ENCODE results near the gene GNB1L.

The GNB1L gene

GRCh38 chr22:19880786-19881569, 26.3 kb upstream of the GNB1L start:
- peaks cover 0 to 3% of the 10 kb centered on the region in 2 donors for H3K4me1 ChIP-seq (ENCODE audit: control insufficient read depth in 1 of 2, insufficient read depth in 2 of 2, low read length in 2 of 2)

GRCh38 chr22:19879992-19880785, 25.5 kb upstream of the GNB1L start:
- Histone ChIP-seq H3K36me3 (ENCODE audit: control insufficient read depth in 1 of 2, insufficient read depth in 2 of 2, low read length in 2 of 2) (peaks cover 0 to 3% of the 10 kb centered on the region in 2 donors), H3K9ac (ENCODE audit: low read depth in 1 of 2, low read length in 2 of 2) (no peak overlapping the region), H3K27me3 (ENCODE audit: control insufficient read depth in 1 of 2, insufficient read depth in 2 of 2, low read length in 2 of 2) (no peaks in the 10 kb centered on the region), H3K4me3 (ENCODE audit: low read depth in 1 of 2, low read length in 2 of 2) (no peak overlapping the region), H3K27ac (ENCODE audit: low read depth, low read length) (no peak overlapping the region), H3K9me3 (ENCODE audit: control insufficient read depth in 1 of 2, low read length in 2 of 2) (no peaks in the 10 kb centered on the region), H3K4me1 (ENCODE audit: control insufficient read depth in 1 of 2, insufficient read depth in 2 of 2, low read length in 2 of 2) (peaks cover 0 to 3% of the 10 kb centered on the region in 2 donors)

More at GRCh38 chr22:19880786-19881569, 26.3 kb upstream of the GNB1L start:
- Histone ChIP-seq H3K36me3 (ENCODE audit: control insufficient read depth in 1 of 2, insufficient read depth in 2 of 2, low read length in 2 of 2) (peaks cover 0 to 3% of the 10 kb centered on the region in 2 donors), H3K9ac (ENCODE audit: low read depth in 1 of 2, low read length in 2 of 2) (no peak overlapping the region), H3K27ac (ENCODE audit: low read depth, low read length) (no peak overlapping the region), H3K9me3 (ENCODE audit: control insufficient read depth in 1 of 2, low read length in 2 of 2) (no peaks in the 10 kb centered on the region), H3K27me3 (ENCODE audit: control insufficient read depth in 1 of 2, insufficient read depth in 2 of 2, low read length in 2 of 2) (no peaks in the 10 kb centered on the region), H3K4me3 (ENCODE audit: low read depth in 1 of 2, low read length in 2 of 2) (no peak overlapping the region)

DNA sequence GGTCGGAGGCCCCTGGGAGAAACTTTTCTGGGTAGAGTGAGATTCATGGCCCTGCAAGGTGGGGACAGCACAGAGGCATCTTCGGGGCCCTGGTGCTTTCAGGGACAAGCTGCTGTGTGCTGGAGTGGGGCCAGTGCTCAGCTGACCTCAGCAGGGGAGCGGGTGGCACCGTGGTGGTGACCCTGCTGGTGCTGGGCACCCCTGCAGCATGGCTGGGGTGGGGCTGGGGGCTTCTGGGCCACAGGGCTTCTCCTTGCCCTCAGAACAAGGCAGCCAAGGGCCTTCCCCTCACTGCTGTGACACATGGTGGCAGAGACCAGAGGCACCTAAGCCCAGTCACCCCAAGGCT, 24.9 kb upstream of the GNB1L start:
- H3K27ac ChIP-seq (ENCODE audit: low read depth, low read length) = no peak overlapping the region
- H3K4me3 ChIP-seq (ENCODE audit: low read depth in 1 of 2, low read length in 2 of 2) = no peak overlapping the region
- peaks cover 0 to 3% of the 10 kb centered on the region in 2 donors for H3K36me3 ChIP-seq (ENCODE audit: control insufficient read depth in 1 of 2, insufficient read depth in 2 of 2, low read length in 2 of 2)

GRCh38 chr22:19879246-19879570, 24.5 kb upstream of the GNB1L start:
- H3K4me3 ChIP-seq (ENCODE audit: low read depth in 1 of 2, low read length in 2 of 2) = no peak overlapping the region
- H3K9me3 ChIP-seq (ENCODE audit: control insufficient read depth in 1 of 2, low read length in 2 of 2) = no peaks in the 10 kb centered on the region
- peaks cover 0 to 3% of the 10 kb centered on the region in 2 donors for H3K36me3 ChIP-seq (ENCODE audit: control insufficient read depth in 1 of 2, insufficient read depth in 2 of 2, low read length in 2 of 2)
- no peak overlapping the region for H3K27ac ChIP-seq (ENCODE audit: low read depth, low read length)
- peaks cover 5 to 9% of the 10 kb centered on the region in 2 donors for H3K4me1 ChIP-seq (ENCODE audit: control insufficient read depth in 1 of 2, insufficient read depth in 2 of 2, low read length in 2 of 2)
- no peaks in the 10 kb centered on the region for H3K27me3 ChIP-seq (ENCODE audit: control insufficient read depth in 1 of 2, insufficient read depth in 2 of 2, low read length in 2 of 2)
- no peak overlapping the region for H3K9ac ChIP-seq (ENCODE audit: low read depth in 1 of 2, low read length in 2 of 2)

More for the DNA sequence above, 24.9 kb upstream of the GNB1L start:
- Histone ChIP-seq H3K9ac (ENCODE audit: low read depth in 1 of 2, low read length in 2 of 2) (no peak overlapping the region), H3K4me1 (ENCODE audit: control insufficient read depth in 1 of 2, insufficient read depth in 2 of 2, low read length in 2 of 2) (peaks cover 3 to 5% of the 10 kb centered on the region in 2 donors), H3K27me3 (ENCODE audit: control insufficient read depth in 1 of 2, insufficient read depth in 2 of 2, low read length in 2 of 2) (no peaks in the 10 kb centered on the region), H3K9me3 (ENCODE audit: control insufficient read depth in 1 of 2, low read length in 2 of 2) (no peaks in the 10 kb centered on the region)

- H3K9ac ChIP-seq (ENCODE audit: low read depth in 1 of 2, low read length in 2 of 2) = no peak overlapping the region
- H3K27ac ChIP-seq (ENCODE audit: low read depth, low read length) = no peak overlapping the region
- H3K9me3 ChIP-seq (ENCODE audit: control insufficient read depth in 1 of 2, low read length in 2 of 2) = no peaks in the 10 kb centered on the region
- peaks cover 11 to 14% of the 10 kb centered on the region in 2 donors for H3K4me1 ChIP-seq (ENCODE audit: control insufficient read depth in 1 of 2, insufficient read depth in 2 of 2, low read length in 2 of 2)
- H3K4me3 ChIP-seq (ENCODE audit: low read depth in 1 of 2, low read length in 2 of 2) = no peak overlapping the region
- H3K27me3 ChIP-seq (ENCODE audit: control insufficient read depth in 1 of 2, insufficient read depth in 2 of 2, low read length in 2 of 2) = no peaks in the 10 kb centered on the region
- H3K36me3 ChIP-seq (ENCODE audit: control insufficient read depth in 1 of 2, insufficient read depth in 2 of 2, low read length in 2 of 2) = peaks cover 0 to 3% of the 10 kb centered on the region in 2 donors
Measured at GRCh38 chr22:19878461-19879245, 24.0 kb upstream of the GNB1L start.

DNA sequence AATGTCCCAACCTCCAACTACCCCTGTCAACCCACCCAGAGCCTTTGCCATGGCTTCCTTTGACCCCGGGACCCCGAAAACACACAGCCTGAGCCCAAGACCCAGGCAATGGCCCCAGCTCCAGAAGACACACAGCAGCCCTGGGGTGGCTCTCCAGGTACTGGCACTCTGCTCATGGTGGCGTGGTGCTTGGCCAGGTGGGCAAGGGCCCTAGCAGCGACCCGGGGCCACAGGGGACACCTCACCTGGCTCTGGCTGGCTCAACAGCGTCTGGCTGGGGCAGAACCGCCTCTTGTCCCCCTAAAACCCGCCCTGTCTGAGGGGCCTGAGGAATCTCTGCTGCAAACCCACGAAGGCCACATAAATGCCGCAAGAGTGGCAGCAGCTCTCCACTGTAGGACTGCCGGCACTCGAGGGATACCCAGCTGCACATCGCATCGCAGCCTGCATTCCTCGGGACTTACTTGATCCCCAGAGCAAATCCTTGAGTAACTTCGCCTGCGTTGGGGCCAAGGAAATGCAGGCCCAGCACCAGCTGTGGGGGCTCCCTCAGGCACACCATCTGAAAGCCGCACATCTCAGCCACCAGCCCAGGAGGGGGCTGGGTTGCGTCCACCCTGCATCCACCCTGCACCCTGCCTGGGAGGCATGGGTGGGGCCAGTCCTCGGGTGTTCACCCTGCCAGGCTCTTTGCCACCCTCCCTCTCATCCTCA, 23.1 kb upstream of the GNB1L start:
- Histone ChIP-seq H3K36me3 (ENCODE audit: control insufficient read depth in 1 of 2, insufficient read depth in 2 of 2, low read length in 2 of 2) (peaks cover 0 to 3% of the 10 kb centered on the region in 2 donors), H3K4me3 (ENCODE audit: low read depth in 1 of 2, low read length in 2 of 2) (no peak overlapping the region), H3K27ac (ENCODE audit: low read depth, low read length) (no peak overlapping the region), H3K9me3 (ENCODE audit: control insufficient read depth in 1 of 2, low read length in 2 of 2) (no peaks in the 10 kb centered on the region), H3K27me3 (ENCODE audit: control insufficient read depth in 1 of 2, insufficient read depth in 2 of 2, low read length in 2 of 2) (no peaks in the 10 kb centered on the region), H3K4me1 (ENCODE audit: control insufficient read depth in 1 of 2, insufficient read depth in 2 of 2, low read length in 2 of 2) (peaks cover 12 to 21% of the 10 kb centered on the region in 2 donors), H3K9ac (ENCODE audit: low read depth in 1 of 2, low read length in 2 of 2) (no peak overlapping the region)

GRCh38 chr22:19876941-19877625, 22.4 kb upstream of the GNB1L start:
- Histone ChIP-seq H3K36me3 (ENCODE audit: control insufficient read depth in 1 of 2, insufficient read depth in 2 of 2, low read length in 2 of 2) (peaks cover 0 to 3% of the 10 kb centered on the region in 2 donors), H3K9me3 (ENCODE audit: control insufficient read depth in 1 of 2, low read length in 2 of 2) (no peaks in the 10 kb centered on the region), H3K27me3 (ENCODE audit: control insufficient read depth in 1 of 2, insufficient read depth in 2 of 2, low read length in 2 of 2) (no peaks in the 10 kb centered on the region), H3K9ac (ENCODE audit: low read depth in 1 of 2, low read length in 2 of 2) (no peak overlapping the region), H3K4me1 (ENCODE audit: control insufficient read depth in 1 of 2, insufficient read depth in 2 of 2, low read length in 2 of 2) (peaks cover 12 to 21% of the 10 kb centered on the region in 2 donors), H3K27ac (ENCODE audit: low read depth, low read length) (no peak overlapping the region), H3K4me3 (ENCODE audit: low read depth in 1 of 2, low read length in 2 of 2) (no peak overlapping the region)

GRCh38 chr22:19876314-19876940, 21.8 kb upstream of the GNB1L start:
- H3K4me1 ChIP-seq (ENCODE audit: control insufficient read depth in 1 of 2, insufficient read depth in 2 of 2, low read length in 2 of 2) = peaks cover 9 to 21% of the 10 kb centered on the region in 2 donors

More at GRCh38 chr22:19876314-19876940, 21.8 kb upstream of the GNB1L start:
- Histone ChIP-seq H3K9me3 (ENCODE audit: control insufficient read depth in 1 of 2, low read length in 2 of 2) (no peaks in the 10 kb centered on the region), H3K27ac (ENCODE audit: low read depth, low read length) (no peak overlapping the region), H3K27me3 (ENCODE audit: control insufficient read depth in 1 of 2, insufficient read depth in 2 of 2, low read length in 2 of 2) (no peaks in the 10 kb centered on the region), H3K4me3 (ENCODE audit: low read depth in 1 of 2, low read length in 2 of 2) (no peak overlapping the region), H3K9ac (ENCODE audit: low read depth in 1 of 2, low read length in 2 of 2) (no peak overlapping the region), H3K36me3 (ENCODE audit: control insufficient read depth in 1 of 2, insufficient read depth in 2 of 2, low read length in 2 of 2) (peaks cover 0 to 3% of the 10 kb centered on the region in 2 donors)
